ENCODE data around the gene ZNF438.
"Not testable (repeated sequence)": the region's sequence is repeated elsewhere in the genome, so short reads cannot be mapped to it uniquely, and the experiment has no call there.

ZNF438 gene

GRCh38 chr10:30821261-30821993 lies 210.2 kb downstream of the ZNF438 start:
- DNase-seq: no peak

GRCh38 chr10:30820261-30820991 lies 211.2 kb downstream of the ZNF438 start:
- DNase-seq: no peak

GRCh38 chr10:30819341-30820181 lies 212.1 kb downstream of the ZNF438 start:
- no peak for DNase-seq

- no peak for DNase-seq
Measured at GRCh38 chr10:30818854-30819253, 212.8 kb downstream of the ZNF438 start.

GRCh38 chr10:30818010-30818660 lies 213.5 kb downstream of the ZNF438 start:
- no peak for DNase-seq

- DNase-seq: no peak
Measured at GRCh38 chr10:30817541-30817940, 214.1 kb downstream of the ZNF438 start.

GRCh38 chr10:30816820-30817171 lies 214.9 kb downstream of the ZNF438 start:
- DNase-seq: no peak

GRCh38 chr10:30816159-30816819 lies 215.4 kb downstream of the ZNF438 start:
- DNase-seq: no peak

GRCh38 chr10:30813872-30814481 lies 217.7 kb downstream of the ZNF438 start:
- DNase-seq: no peak

- no peak for DNase-seq
Measured at GRCh38 chr10:30812018-30812851, 219.4 kb downstream of the ZNF438 start.

GRCh38 chr10:30811276-30812017 lies 220.2 kb downstream of the ZNF438 start:
- DNase-seq: no peak

- DNase-seq: no peak
Measured at GRCh38 chr10:30810416-30810815, 221.2 kb downstream of the ZNF438 start.

GRCh38 chr10:30806850-30807249 lies 224.8 kb downstream of the ZNF438 start:
- no peak for DNase-seq

- no peak for DNase-seq
Measured at GRCh38 chr10:30805061-30805460, 226.6 kb downstream of the ZNF438 start.

GRCh38 chr10:30804478-30805055 lies 227.1 kb downstream of the ZNF438 start:
- DNase-seq: no peak

GRCh38 chr10:30803892-30804322 lies 227.8 kb downstream of the ZNF438 start:
- no peak for DNase-seq

- no peak for DNase-seq
Measured at GRCh38 chr10:30803058-30803457, 228.6 kb downstream of the ZNF438 start.

GRCh38 chr10:30800368-30800767 lies 231.3 kb downstream of the ZNF438 start:
- no peak for DNase-seq

- DNase-seq: no peak
Measured at GRCh38 chr10:30798646-30799185, 232.9 kb downstream of the ZNF438 start.

- not testable (repeated sequence) for DNase-seq
Measured at GRCh38 chr10:30795024-30795423, 236.6 kb downstream of the ZNF438 start.
